Measurements from ENCODE around the gene PRR20E.
"Not testable (repeated sequence)": the region's sequence is repeated elsewhere in the genome, so short reads cannot be mapped to it uniquely, and the experiment has no call there.

The PRR20E gene

DNA sequence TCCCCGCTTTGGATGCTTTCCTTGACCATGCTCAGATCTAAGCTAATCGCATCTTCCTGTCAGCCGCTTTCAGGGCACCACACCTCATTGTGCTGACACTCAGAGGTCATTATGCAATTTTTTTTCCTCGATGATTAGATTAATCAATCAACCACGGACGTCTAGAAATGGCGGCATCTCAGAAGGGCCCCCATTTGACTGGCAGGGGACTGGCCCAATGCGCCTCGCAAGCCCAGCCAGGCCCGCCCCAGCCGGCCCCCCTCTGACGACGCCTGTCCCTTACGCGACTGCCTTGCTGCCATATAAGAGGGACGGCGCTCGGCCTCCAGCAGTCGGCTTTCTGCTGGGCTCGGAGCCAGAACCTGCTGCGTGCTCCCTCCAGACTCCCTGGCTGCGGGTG is at the start of gene PRR20E:
TSS of gene PRR20E (plus strand) at position 301 of the 400 bp plus-strand sequence. CDS start 387 bp downstream, outside the sequence.
- DNase-seq = not testable (repeated sequence)

- DNase-seq = peak; percentile 72 to 89
Measured at GRCh38 chr13:57123681-57124080, 43.3 kb upstream of the PRR20E start.

DNA sequence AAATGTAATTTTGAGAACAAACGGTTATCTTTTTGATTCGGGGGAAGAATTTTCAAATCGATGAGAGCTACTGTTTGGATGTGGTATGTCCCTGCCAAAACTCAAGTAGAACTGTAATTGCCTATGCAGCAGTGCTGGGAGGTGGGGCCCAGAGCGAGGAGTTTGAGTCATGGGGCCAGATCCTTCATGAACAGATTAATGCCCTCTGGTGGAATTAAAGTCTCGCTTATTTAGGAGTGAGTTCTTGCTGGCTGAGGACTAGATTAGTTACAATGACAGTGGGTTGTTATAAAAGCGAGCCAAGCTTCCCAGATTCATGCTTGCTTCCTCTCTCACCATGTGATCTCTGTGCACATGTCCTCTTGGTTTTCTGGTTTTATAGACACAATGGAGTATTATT is 38.1 kb upstream of the PRR20E start:
- peak in 1 of 2 experiments; percentile 5 for DNase-seq

DNA sequence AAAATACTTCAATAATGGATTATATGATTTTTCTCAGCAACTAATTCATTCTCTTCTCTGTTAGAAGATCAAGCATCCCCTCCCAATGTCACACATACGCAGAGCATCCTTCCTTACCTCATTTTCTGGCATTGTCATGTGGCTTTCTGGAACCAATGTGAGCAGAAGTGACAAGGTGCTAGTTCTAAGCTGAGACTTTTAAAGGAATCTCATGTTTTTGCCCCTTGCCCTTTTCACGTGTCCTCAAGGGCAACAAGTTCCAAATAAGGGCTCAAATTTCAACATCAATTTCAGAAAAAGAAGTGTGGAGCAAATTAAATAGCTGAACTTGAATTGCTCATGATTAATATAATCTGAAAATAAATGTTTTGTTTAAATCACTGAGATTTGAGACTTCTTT is 30.9 kb upstream of the PRR20E start:
- DNase-seq = no peak

DNA sequence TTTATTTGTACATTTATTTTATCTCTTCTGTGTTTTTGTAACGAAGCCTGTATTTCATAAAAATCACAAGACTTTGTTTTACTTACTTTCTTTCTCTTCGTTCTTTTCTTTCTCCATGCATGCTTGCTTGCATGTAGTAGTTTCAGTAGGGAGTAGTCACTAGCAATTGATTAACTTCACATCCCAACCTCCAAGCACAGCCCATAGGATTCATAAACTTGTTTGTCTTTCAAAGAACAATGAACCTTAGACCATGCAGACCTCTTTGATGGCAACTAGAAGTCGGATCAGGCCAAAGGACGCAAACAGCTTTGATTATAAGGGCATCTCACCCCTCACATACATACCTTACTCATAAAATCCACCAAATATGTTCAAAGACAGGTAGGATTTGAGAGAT is 29.4 kb upstream of the PRR20E start:
- DNase-seq = no peak

DNA sequence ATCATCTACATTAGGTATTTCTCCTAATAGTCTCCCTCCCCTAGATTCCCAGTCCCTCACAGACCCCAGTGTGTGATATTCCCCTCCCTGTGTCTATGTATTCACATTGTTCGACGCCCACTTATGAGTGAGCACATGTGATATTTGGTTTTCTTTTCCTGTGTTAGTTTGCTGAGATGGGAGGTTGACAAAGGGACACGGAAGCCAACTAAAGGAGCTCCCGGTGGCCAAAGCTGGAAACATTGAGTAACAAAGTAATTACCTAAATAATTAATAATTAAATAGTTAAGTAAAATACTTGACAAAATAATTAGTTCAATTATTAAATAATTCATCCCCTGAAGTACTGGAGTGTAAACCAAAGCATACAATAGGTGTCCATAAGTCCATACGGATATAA is 28.0 kb upstream of the PRR20E start:
- no peak for DNase-seq

GRCh38 chr13:57139781-57140180 is 27.2 kb upstream of the PRR20E start:
- not testable (repeated sequence) for DNase-seq

GRCh38 chr13:57140235-57140968 is 26.6 kb upstream of the PRR20E start, which contains the start of gene PRR20A:
Gene PRR20A, plus strand, starts transcription at chr13:57140918. Its CDS starts 387 bp downstream, at chr13:57141305.
- DNase-seq = not testable (repeated sequence)

- DNase-seq = not testable (repeated sequence)
Measured at GRCh38 chr13:57147188-57147587, 19.8 kb upstream of the PRR20E start, which contains the start of gene PRR20B. Gene PRR20B, plus strand, starts transcription at chr13:57147488. Its CDS starts 387 bp downstream, at chr13:57147875.

DNA sequence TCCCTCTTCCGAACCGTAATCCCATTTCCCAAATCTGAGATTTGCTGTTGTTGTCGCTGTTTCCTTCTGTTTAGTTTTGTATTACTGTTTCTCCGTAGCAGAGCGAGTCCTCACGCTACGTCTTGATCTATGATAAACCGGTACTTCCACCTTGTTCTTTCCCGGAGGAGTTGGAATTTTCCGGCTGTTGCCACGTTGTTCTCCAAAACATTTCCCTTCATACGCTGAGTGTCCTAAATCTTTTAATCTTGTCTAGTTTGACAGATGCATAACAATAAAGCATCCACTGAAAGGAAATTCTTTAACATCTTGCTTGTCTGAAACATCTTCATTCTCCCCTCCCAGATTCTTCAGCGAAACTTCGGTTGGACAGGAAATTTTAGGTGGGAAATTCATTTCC is 18.9 kb upstream of the PRR20E start:
- DNase-seq = not testable (repeated sequence)

- DNase-seq = not testable (repeated sequence)
Measured at GRCh38 chr13:57153761-57154160, 13.2 kb upstream of the PRR20E start, which contains the start of gene PRR20C. Gene PRR20C, plus strand, starts transcription at chr13:57154061. Its CDS starts 387 bp downstream, at chr13:57154448.

GRCh38 chr13:57160332-57160731 is 6.7 kb upstream of the PRR20E start, which contains the start of gene PRR20D:
Gene PRR20D, plus strand, starts transcription at chr13:57160632. Its CDS starts 387 bp downstream, at chr13:57161019.
- not testable (repeated sequence) for DNase-seq

DNA sequence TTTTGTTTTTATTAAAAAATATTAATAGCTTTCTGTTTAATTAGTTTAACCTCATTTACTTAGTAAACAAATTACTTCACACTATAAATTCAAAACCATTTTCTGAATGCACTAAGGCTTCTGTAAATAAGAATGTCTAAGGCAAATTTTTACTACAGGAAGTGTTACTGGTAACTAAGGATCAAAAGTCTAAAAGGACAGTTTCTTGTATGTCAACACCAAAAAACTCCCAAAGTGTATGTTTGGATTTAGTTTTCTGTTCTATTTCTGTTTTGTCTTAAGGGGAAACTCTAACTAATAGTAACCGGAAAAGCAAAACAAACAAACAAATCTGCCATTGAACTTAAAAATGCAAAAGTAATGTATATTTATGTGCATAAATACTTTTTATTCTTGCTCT is 24.7 kb downstream of the PRR20E start:
- DNase-seq = no peak

DNA sequence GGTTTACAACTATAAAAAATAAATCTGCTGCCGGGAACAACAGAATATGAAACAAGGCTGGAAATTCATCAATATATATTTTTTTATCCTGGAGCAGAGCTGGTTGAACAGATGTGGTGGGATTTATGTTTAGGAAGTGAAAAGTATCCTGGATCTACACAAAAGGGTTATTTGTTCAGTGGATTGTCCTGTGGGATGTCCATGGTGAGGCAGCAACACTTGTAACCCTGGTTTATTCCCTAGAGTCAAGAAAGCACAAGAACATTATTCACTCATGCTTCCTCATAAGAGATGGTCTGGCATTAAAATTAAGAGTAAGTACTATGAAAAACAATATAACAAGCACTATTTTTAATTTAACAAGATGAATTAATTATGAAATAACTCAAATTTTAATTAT is 46.0 kb downstream of the PRR20E start:
- no peak for DNase-seq

Measured in NCI-H446 (cell line).